H1 (cell line): ENCODE measurements around the gene ZNRF3. TPM values are rescaled to one million over a fixed set of nuclear protein-coding genes. Genes with fewer than 3 reads are reported as not detected.

Source experiments
- CTCF ChIA-PET: fragments of 300-600 bp; sonication (Branson Sonifier 250); formaldehyde crosslinking; loops from one replicate; lab custom pipeline; 2021; ENCODE audit not compliant: partially characterized antibody; lab: Charles Lee
- POLR2A ChIA-PET: fragments of 300-600 bp; sonication (Branson Sonifier 250); formaldehyde crosslinking; loops from one replicate; lab custom pipeline; 2021; ENCODE audit warnings: inconsistent platforms; ENCODE audit not compliant: partially characterized antibody; lab: Charles Lee
- DNase-seq, 2 experiments: peaks; one replicate each; pipeline versions ENCODE4 v3.0.0 to v3.0.0-alpha.2; 2010 to 2022; ENCODE audit warnings: low spot score in 2 of 2, low read depth in 1 of 2, mixed read lengths in 1 of 2
- FAIRE-seq: peaks from 2 replicates; lab custom pipeline; 2011; peaks lifted over from hg19 to GRCh38; lab: Jason Lieb, UNC
- H2AFZ ChIP-seq: 2 replicates; pipeline ENCODE4 v1.8.1; 2012; ENCODE audit warnings: low read length, inconsistent platforms
- H2AK5ac ChIP-seq: 2 replicates; pipeline ENCODE4 v1.6.1; 2013; ENCODE audit warnings: low read depth, low read length
- H2BK120ac ChIP-seq: replicated peaks from 2 replicates; pipeline ENCODE3; 2013; ENCODE audit warnings: low read depth, low read length, inconsistent platforms
- H2BK12ac ChIP-seq: 2 replicates; pipeline ENCODE4 v1.6.1; 2013; ENCODE audit warnings: low read depth, low read length
- H2BK15ac ChIP-seq: 2 replicates; pipeline ENCODE4 v1.6.1; 2013; ENCODE audit warnings: low read length
- H2BK20ac ChIP-seq: 2 replicates; pipeline ENCODE4 v1.6.1; 2013; ENCODE audit warnings: low read length
- H2BK5ac ChIP-seq: 2 replicates; pipeline ENCODE4 v1.6.1; 2013; ENCODE audit warnings: low read depth, low read length
- H3K14ac ChIP-seq: 2 replicates; pipeline ENCODE4 v1.6.1; 2013; ENCODE audit warnings: inconsistent platforms; ENCODE audit not compliant: insufficient read length
- H3K18ac ChIP-seq: 2 replicates; pipeline ENCODE4 v1.6.1; 2013; ENCODE audit warnings: low read length; ENCODE audit errors: extremely low read depth
- H3K23ac ChIP-seq: 2 replicates; pipeline ENCODE4 v1.6.1; 2013; ENCODE audit warnings: inconsistent platforms; ENCODE audit not compliant: insufficient read length
- H3K23me2 ChIP-seq: 2 replicates; pipeline ENCODE4 v1.6.1; 2013; ENCODE audit warnings: low read depth, low read length
- H3K27ac ChIP-seq: 2 replicates; pipeline ENCODE4 v1.6.1; 2011; ENCODE audit warnings: low read depth, low read length, inconsistent platforms
- H3K27me3 ChIP-seq, 4 experiments: replicated peaks in 1 of 4; 1 replicate in 1 of 4; 2 replicates in 3 of 4; pipeline versions ENCODE4 v1.6.1 to v1.8.1; 2011 to 2013; ENCODE audit warnings: low read length in 3 of 4, mild to moderate bottlenecking in 3 of 4, inconsistent platforms in 2 of 4, mixed read lengths in 2 of 4, moderate library complexity in 1 of 4; ENCODE audit not compliant: control insufficient read depth in 3 of 4, insufficient read depth in 3 of 4; ENCODE audit errors: extremely low read depth in 1 of 4
- H3K36me3 ChIP-seq, 4 experiments: 2 replicates each; pipeline versions ENCODE4 v1.6.1 to v1.8.1; 2011 to 2013; ENCODE audit warnings: mild to moderate bottlenecking in 4 of 4, low read length in 3 of 4, moderate library complexity in 2 of 4, control low read depth in 1 of 4, inconsistent platforms in 1 of 4; ENCODE audit not compliant: insufficient read depth in 4 of 4, control insufficient read depth in 2 of 4
- H3K4ac ChIP-seq: replicated peaks from 2 replicates; pipeline ENCODE3; 2013; ENCODE audit warnings: low read length, low read depth, mixed read lengths, inconsistent platforms; ENCODE audit not compliant: insufficient read length
- H3K4me1 ChIP-seq, 4 experiments: replicated peaks in 1 of 4; 1 replicate in 1 of 4; 2 replicates in 3 of 4; pipeline versions ENCODE4 v1.6.1 to v1.8.1; 2011 to 2013; ENCODE audit warnings: low read length in 3 of 4, inconsistent platforms in 2 of 4, mixed read lengths in 1 of 4; ENCODE audit not compliant: insufficient read depth in 4 of 4, control insufficient read depth in 3 of 4
- H3K4me2 ChIP-seq, 2 experiments: 2 replicates each; pipeline versions ENCODE4 v1.6.1 to v1.8.1; 2011 to 2013; ENCODE audit warnings: low read depth in 2 of 2, low read length in 2 of 2, control low read depth in 1 of 2, inconsistent platforms in 1 of 2, mild to moderate bottlenecking in 1 of 2; ENCODE audit not compliant: insufficient read depth in 1 of 2
- H3K4me3 ChIP-seq, 4 experiments: fragments of 200-600, 300-600 bp in 1 of 4; sonication (generic), shearing (Covaris generic), sonication (Bioruptor Twin) in 1 of 4; 2 replicates each; pipeline versions ENCODE4 v1.5.1 to v1.8.1; 2011 to 2016; ENCODE audit warnings: low read length in 4 of 4, low read depth in 3 of 4, control low read depth in 2 of 4, inconsistent platforms in 2 of 4, mild to moderate bottlenecking in 2 of 4, mixed read lengths in 1 of 4, moderate library complexity in 1 of 4; ENCODE audit not compliant: insufficient read depth in 2 of 4; ENCODE audit errors: extremely low read depth in 1 of 4
- H3K56ac ChIP-seq: replicated peaks from 2 replicates; pipeline ENCODE3; 2013; ENCODE audit warnings: low read depth, mild to moderate bottlenecking, mixed read lengths, low read length, inconsistent platforms; ENCODE audit not compliant: insufficient read length
- H3K79me1 ChIP-seq: 2 replicates; pipeline ENCODE4 v1.6.1; 2013; ENCODE audit warnings: low read depth, low read length, control low read depth
- H3K79me2 ChIP-seq, 2 experiments: 2 replicates each; pipeline versions ENCODE4 v1.6.1 to v1.8.1; 2012 to 2013; ENCODE audit warnings: low read length in 2 of 2, mild to moderate bottlenecking in 2 of 2, inconsistent platforms in 1 of 2; ENCODE audit not compliant: insufficient read depth in 2 of 2, control insufficient read depth in 1 of 2
- H3K9ac ChIP-seq, 4 experiments: replicated peaks in 1 of 4; 1 replicate in 1 of 4; 2 replicates in 3 of 4; pipeline versions ENCODE4 v1.6.1 to v1.8.1; 2011 to 2013; ENCODE audit warnings: low read depth in 3 of 4, low read length in 3 of 4, control low read depth in 2 of 4, mild to moderate bottlenecking in 2 of 4, moderate library complexity in 2 of 4, inconsistent platforms in 1 of 4; ENCODE audit errors: extremely low read depth in 1 of 4
- H3K9me3 ChIP-seq, 2 experiments: 2 replicates each; pipeline versions ENCODE4 v1.6.1 to v1.8.1; 2012 to 2013; ENCODE audit warnings: mild to moderate bottlenecking in 2 of 2, moderate library complexity in 2 of 2, control low read depth in 1 of 2, inconsistent platforms in 1 of 2, low read depth in 1 of 2, low read length in 1 of 2, mixed read lengths in 1 of 2; ENCODE audit not compliant: insufficient read depth in 2 of 2
- H4K20me1 ChIP-seq, 2 experiments: replicated peaks in 1 of 2; 2 replicates each; pipeline versions ENCODE3 to v1.8.1; 2011 to 2013; ENCODE audit warnings: inconsistent platforms in 2 of 2, low read length in 2 of 2, mild to moderate bottlenecking in 1 of 2; ENCODE audit not compliant: insufficient read depth in 2 of 2, control insufficient read depth in 1 of 2
- H4K5ac ChIP-seq: 2 replicates; pipeline ENCODE4 v1.6.1; 2013; ENCODE audit warnings: low read length, low read depth, mixed read lengths, inconsistent platforms; ENCODE audit not compliant: insufficient read length
- H4K8ac ChIP-seq: 2 replicates; pipeline ENCODE4 v1.8.0; 2013; ENCODE audit warnings: mild to moderate bottlenecking, moderate library complexity, low read length, inconsistent platforms; ENCODE audit not compliant: insufficient read depth; ENCODE audit errors: extremely low read depth
- H4K91ac ChIP-seq: replicated peaks from 2 replicates; pipeline ENCODE3; 2013; ENCODE audit warnings: low read length, mixed read lengths, inconsistent platforms; ENCODE audit not compliant: insufficient read length
- NANOG ChIP-seq: IDR thresholded peaks from 2 replicates; pipeline ENCODE4 v1.6.1; 2011; ENCODE audit warnings: low read length, low read depth, mild to moderate bottlenecking, inconsistent platforms; ENCODE audit not compliant: insufficient read depth, poor library complexity, severe bottlenecking
- WGBS, 2 experiments: shearing (Covaris generic) in 1 of 2; methylation state at CpG; one replicate each; pipeline versions ENCODE4 v1.1.6 to v1.1.7; 2013 to 2015; ENCODE audit warnings: low lambda C conversion rate in 2 of 2, mixed read lengths in 2 of 2, inconsistent platforms in 1 of 2, low coverage in 1 of 2, missing lambda C conversion rate in 1 of 2; ENCODE audit not compliant: insufficient replicate concordance in 2 of 2, insufficient coverage in 1 of 2, insufficient read length in 1 of 2; ENCODE audit errors: extremely low coverage in 1 of 2, missing lambda C conversion rate in 1 of 2; 5-methylcytosine and 5-hydroxymethylcytosine counted together
- polyA plus RNA-seq, 7 experiments: library from polyadenylated mRNA; depleted of rRNA in 3 of 7; stranded (reverse) in 5 of 7; unstranded in 2 of 7; fragments of >200 nt in 5 of 7; fragments of 200-250 nt in 2 of 7; gene quantifications; 1 replicate in 5 of 7; 2 replicates in 1 of 7; 4 replicates in 1 of 7; pipeline versions ENCODE4 v1.2.1 to v1.2.3, GENCODE V29; 2011 to 2013; ENCODE audit warnings: missing spikeins in 2 of 7, mixed read lengths in 2 of 7
- total RNA-seq: library from RNA; stranded (reverse); fragmentation: NEBNext Ultra II Directional; extraction: Animal tissue kit (Norgen Biotek cat#: 25700); gene quantifications from 2 replicates; pipeline ENCODE4 v1.2.1, GENCODE V29; 2021

Gene ZNRF3
- total and polyA plus RNA-seq, 2 of the 8 experiments (the other 6 are each of a cell fraction or from before 2014, with no cell fraction given): 14.1 to 21.7 TPM

GRCh38 chr22:28978863-28979796 is 95.8 kb downstream of the ZNRF3 start:
- Histone ChIP-seq H3K23ac (no peak overlapping the region), H3K56ac (no peak overlapping the region), H3K4me1 (peaks cover 3 to 16% (median 6%) of the 10 kb centered on the region in 4 experiments), H2AFZ (no peak overlapping the region), H3K79me1 (peaks cover 9% of the 10 kb centered on the region; the same call in 1 of the 2 replicates), H4K8ac (no peak overlapping the region), H4K91ac (no peak overlapping the region), H3K27ac (no peak overlapping the region), H2AK5ac (no peak overlapping the region), H2BK120ac (no peak overlapping the region), H3K4ac (no peak overlapping the region), H2BK20ac (no peak overlapping the region), H4K20me1 (peaks cover 0 to 2% of the 10 kb centered on the region in 2 experiments), H3K4me2 (no peak overlapping the region), H2BK15ac (no peak overlapping the region), H3K27me3 (no peaks in the 10 kb centered on the region), H3K18ac (no peak overlapping the region), H3K4me3 (no peak overlapping the region), H3K23me2 (no peaks in the 10 kb centered on the region), H3K14ac (no peak overlapping the region), H3K9me3 (no peaks in the 10 kb centered on the region), H2BK5ac (no peak overlapping the region), H4K5ac (no peak overlapping the region), H3K36me3 (no peaks in the 10 kb centered on the region), H3K79me2 (peaks cover 5 to 77% of the 10 kb centered on the region in 2 experiments), H2BK12ac (no peak overlapping the region), H3K9ac (no peak overlapping the region)
- CTCF ChIA-PET: interaction anchor here (1.5 to 2.8 kb wide), 2 partner anchors 27 to 43 kb away, joined by 3 to 7 read pairs; no protein-coding TSS in a partner anchor
- 85% methylated on average over 4 of the region's 4 CpGs; no CpG with 5 or more reads in 1 of the 2 experiments for WGBS, 2 experiments
- POLR2A ChIA-PET: interaction anchor here (1.1 to 1.4 kb wide), 2 partner anchors 10 to 12 kb away, joined by 3 read pairs; no protein-coding TSS in a partner anchor
- no peak for DNase-seq
- no peak for FAIRE-seq
- no peak for TF ChIP-seq NANOG
